ENCODE measurements around the gene AGO4. TPM values are rescaled to one million over a fixed set of nuclear protein-coding genes. Genes with fewer than 3 reads are reported as not detected.
A peak's percentile ranks its signal among the peaks of the same experiment; 100 is the strongest.

AGO4 gene
- polyA plus RNA-seq, 3 donors = 20.0 to 46.9 (median 24.0) TPM

- peak overlapping the region; percentile 51 to 90 (median 85) for H3K27ac Mint-ChIP-seq
- no peak for TF ChIP-seq CTCF (IDR thresholded peaks at IDR 0.05)
- Histone ChIP-seq H3K4me2 (replicated peaks; ENCODE audit: extremely low read depth, low read length, poor library complexity, severe bottlenecking) (peak overlapping the region; percentile 45), H3K4me1 (ENCODE audit: control insufficient read depth in 1 of 2, insufficient read depth in 2 of 2, low read length in 2 of 2) (peaks cover 65 to 66% of the 10 kb centered on the region in 2 donors), H2AFZ (ENCODE audit: insufficient read depth, low read depth, low read length, poor library complexity, severe bottlenecking) (no peak overlapping the region), H3K27ac (ENCODE audit: low read depth in 1 of 2, low read length in 2 of 2) (peak overlapping the region; percentile 15 to 54), H4K20me1 (ENCODE audit: insufficient read depth, low read length) (peaks cover 38% of the 10 kb centered on the region), H3K9me3 (replicated peaks in 1 of 2; ENCODE audit: control insufficient read depth in 1 of 2, insufficient read depth in 1 of 2, low read length in 2 of 2) (no peaks in the 10 kb centered on the region), H3K27me3 (ENCODE audit: control insufficient read depth in 2 of 2, insufficient read depth in 2 of 2, low read length in 2 of 2) (no peaks in the 10 kb centered on the region), H3K4me3 (replicated peaks in 1 of 3; ENCODE audit: low read depth in 2 of 3, low read length in 3 of 3) (peak overlapping the region in 1 of 3 experiments; percentile 37), H3K9ac (ENCODE audit: insufficient read depth, low read length, poor library complexity, severe bottlenecking) (peak overlapping the region; percentile 6), H3K36me3 (replicated peaks in 1 of 2; ENCODE audit: control insufficient read depth in 1 of 2, insufficient read depth in 2 of 2, low read length in 2 of 2) (peaks cover 18 to 21% of the 10 kb centered on the region in 2 donors), H3K79me2 (ENCODE audit: insufficient read depth, low read length) (peaks cover 74% of the 10 kb centered on the region)
- intact Hi-C loops (cut with micrococcal nuclease) = loop anchor here in 1 of 2 donors (5.0 kb wide), 1 partner anchor 36 kb away; no protein-coding TSS in a partner anchor
- H3K27me3 Mint-ChIP-seq (ENCODE audit: low read depth in 3 of 3) = peaks cover 0 to 5% (median 0%) of the 10 kb centered on the region in 3 donors
- H3K4me3 Mint-ChIP-seq = peak overlapping the region; percentile 58 to 72
- no peaks in the 10 kb centered on the region for H3K9me3 Mint-ChIP-seq
- peaks cover 24 to 25% of the 10 kb centered on the region in 2 donors for H3K36me3 Mint-ChIP-seq
- H3K4me1 Mint-ChIP-seq = peaks cover 66% of the 10 kb centered on the region
- 0% methylated on average over 1 of the region's 4 CpGs for WGBS (ENCODE audit: insufficient coverage)
- DNase-seq = no peak
Observed at GRCh38 chr1:35885961-35886558, 78.2 kb downstream of the AGO4 start.

DNA sequence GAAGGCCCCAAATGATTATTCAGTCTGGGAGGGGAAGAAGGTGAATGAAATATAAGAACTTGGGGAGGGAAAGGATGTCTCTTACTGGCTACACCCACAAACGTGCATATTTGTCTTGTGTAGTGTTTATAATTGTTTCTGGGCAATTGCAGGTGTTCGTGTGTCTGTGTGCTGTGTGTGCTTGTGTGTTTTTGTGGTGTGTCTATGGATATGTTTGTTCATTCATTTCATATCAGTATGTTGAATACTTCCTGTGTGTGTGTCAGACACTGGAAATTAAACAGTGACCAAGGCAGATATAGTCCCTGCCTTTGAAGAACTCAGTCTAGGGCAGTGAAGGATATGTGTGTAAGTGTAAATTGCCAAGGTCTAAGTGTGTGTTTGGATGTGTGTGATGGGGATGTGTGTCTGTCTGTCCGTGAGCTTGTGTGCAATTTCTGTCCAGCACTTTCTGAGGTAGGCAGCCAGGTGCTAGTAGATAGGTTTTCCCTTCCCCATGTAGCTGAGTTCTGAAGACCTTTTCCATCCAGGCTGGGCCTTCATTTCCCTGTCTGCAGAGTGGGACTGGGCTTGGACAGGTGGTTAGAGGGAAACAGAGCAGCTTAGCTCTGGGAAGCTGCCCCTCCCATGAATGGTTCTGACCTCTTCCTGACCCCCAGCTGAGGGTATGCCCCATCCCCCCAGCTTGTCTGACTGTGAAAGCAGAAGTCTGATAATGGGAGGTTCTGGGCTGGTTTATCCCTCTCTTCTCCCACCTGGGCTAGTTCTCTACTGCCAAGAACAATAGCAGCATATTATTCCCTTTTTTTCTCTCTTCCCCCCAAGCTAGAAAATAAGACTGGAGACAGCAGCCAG lies 79.0 kb downstream of the AGO4 start:
- Mint-ChIP-seq H3K27ac (peak overlapping the region; percentile 51 to 90 (median 85)), H3K4me1 (peaks cover 65% of the 10 kb centered on the region), H3K36me3 (peaks cover 26 to 32% of the 10 kb centered on the region in 2 donors), H3K9me3 (no peaks in the 10 kb centered on the region), H3K4me3 (peak overlapping the region; percentile 58 to 72), H3K27me3 (ENCODE audit: low read depth in 3 of 3) (peaks cover 0 to 5% (median 0%) of the 10 kb centered on the region in 3 donors)
- H3K9ac ChIP-seq (ENCODE audit: insufficient read depth, low read length, poor library complexity, severe bottlenecking) = peak overlapping the region; percentile 19
- TF ChIP-seq CTCF (IDR thresholded peaks at IDR 0.05) = no peak
- no peaks in the 10 kb centered on the region for H3K9me3 ChIP-seq (replicated peaks in 1 of 2; ENCODE audit: control insufficient read depth in 1 of 2, insufficient read depth in 1 of 2, low read length in 2 of 2)
- peaks cover 65 to 66% of the 10 kb centered on the region in 2 donors for H3K4me1 ChIP-seq (ENCODE audit: control insufficient read depth in 1 of 2, insufficient read depth in 2 of 2, low read length in 2 of 2)
- 80% methylated on average over 1 of the region's 3 CpGs for WGBS (ENCODE audit: insufficient coverage)
- H3K4me3 ChIP-seq (replicated peaks in 1 of 3; ENCODE audit: low read depth in 2 of 3, low read length in 3 of 3) = peak overlapping the region in 1 of 3 experiments; percentile 37
- no peaks in the 10 kb centered on the region for H3K27me3 ChIP-seq (ENCODE audit: control insufficient read depth in 2 of 2, insufficient read depth in 2 of 2, low read length in 2 of 2)
- peaks cover 81% of the 10 kb centered on the region for H3K79me2 ChIP-seq (ENCODE audit: insufficient read depth, low read length)
- intact Hi-C loops (cut with micrococcal nuclease) = loop anchor here in 1 of 2 donors (5.0 kb wide), 1 partner anchor 35 kb away; no protein-coding TSS in a partner anchor
- peak overlapping the region; percentile 24 to 54 for H3K27ac ChIP-seq (ENCODE audit: low read depth in 1 of 2, low read length in 2 of 2)
- H4K20me1 ChIP-seq (ENCODE audit: insufficient read depth, low read length) = peaks cover 38% of the 10 kb centered on the region
- H3K36me3 ChIP-seq (replicated peaks in 1 of 2; ENCODE audit: control insufficient read depth in 1 of 2, insufficient read depth in 2 of 2, low read length in 2 of 2) = peaks cover 24 to 27% of the 10 kb centered on the region in 2 donors
- peak; percentile 32 to 43 (median 35) for DNase-seq
- H3K4me2 ChIP-seq (replicated peaks; ENCODE audit: extremely low read depth, low read length, poor library complexity, severe bottlenecking) = peak overlapping the region; percentile 45
- H2AFZ ChIP-seq (ENCODE audit: insufficient read depth, low read depth, low read length, poor library complexity, severe bottlenecking) = no peak overlapping the region

Data from CD14-positive monocyte (primary cell).